DMS 273 treated with DMSO at 0.1 percent for 48 hours (cell line): ENCODE data around the gene HEATR5A.
"Not testable (repeated sequence)": the region's sequence is repeated elsewhere in the genome, so short reads cannot be mapped to it uniquely, and the experiment has no call there.

Experiments
- DNase-seq: peaks from one replicate; lab custom pipeline; 2025; lab: John Stamatoyannopoulos, UW

Gene HEATR5A

GRCh38 chr14:31329876-31330521 lies 90.4 kb downstream of the HEATR5A start:
- DNase-seq: not testable (repeated sequence)

GRCh38 chr14:31326111-31326510 lies 94.2 kb downstream of the HEATR5A start:
- no peak for DNase-seq

GRCh38 chr14:31323419-31323818 lies 96.9 kb downstream of the HEATR5A start:
- DNase-seq: no peak

- no peak for DNase-seq
These were observed 99.2 kb downstream of the HEATR5A start for GRCh38 chr14:31320922-31321766.

- DNase-seq: no peak
These were observed 100.1 kb downstream of the HEATR5A start for GRCh38 chr14:31320216-31320615.

GRCh38 chr14:31319701-31320100 lies 100.6 kb downstream of the HEATR5A start:
- DNase-seq: no peak

GRCh38 chr14:31312934-31313333 lies 107.4 kb downstream of the HEATR5A start:
- no peak for DNase-seq

- DNase-seq: not testable (repeated sequence)
These were observed 108.0 kb downstream of the HEATR5A start for GRCh38 chr14:31312370-31312769.

- no peak for DNase-seq
These were observed 112.7 kb downstream of the HEATR5A start for GRCh38 chr14:31307618-31308017.

- DNase-seq: no peak
These were observed 113.2 kb downstream of the HEATR5A start for GRCh38 chr14:31307198-31307597.

- DNase-seq: no peak
These were observed 116.7 kb downstream of the HEATR5A start for GRCh38 chr14:31303654-31304053.

GRCh38 chr14:31300883-31301282 lies 119.5 kb downstream of the HEATR5A start:
- no peak for DNase-seq

- no peak for DNase-seq
These were observed 120.1 kb downstream of the HEATR5A start for GRCh38 chr14:31300296-31300695.

GRCh38 chr14:31297701-31298344 lies 122.5 kb downstream of the HEATR5A start:
- DNase-seq: no peak

GRCh38 chr14:31297112-31297511 lies 123.2 kb downstream of the HEATR5A start:
- no peak for DNase-seq

GRCh38 chr14:31294746-31295405 lies 125.5 kb downstream of the HEATR5A start:
- DNase-seq: no peak

- DNase-seq: no peak
These were observed 127.3 kb downstream of the HEATR5A start for GRCh38 chr14:31292937-31293616.

- DNase-seq: no peak
These were observed 129.1 kb downstream of the HEATR5A start for GRCh38 chr14:31291210-31291609.

GRCh38 chr14:31287294-31287972 lies 132.9 kb downstream of the HEATR5A start:
- DNase-seq: no peak

- DNase-seq: no peak
These were observed 133.7 kb downstream of the HEATR5A start for GRCh38 chr14:31286456-31287293.
